IMR-90 (cell line): ENCODE data around the gene VPS52.

Source experiments
- CEBPB ChIP-seq: IDR thresholded peaks from 2 replicates; pipeline ENCODE4 v1.6.1; 2012; ENCODE audit warnings: low read depth, low read length, improper control_type of control experiment
- POLR2A ChIP-seq: IDR thresholded peaks from 2 replicates; pipeline ENCODE4 v1.6.1; 2012; ENCODE audit warnings: mild to moderate bottlenecking, low read depth, low read length
- TF ChIP-seq, protein P1 (sequence below): conservative IDR thresholded peaks from 2 replicates; pipeline ENCODE4 v1.5.1; 2012; ENCODE audit warnings: mild to moderate bottlenecking, low read depth, low read length, improper control_type of control experiment

- TF ChIP-seq CEBPB (peak; percentile 98), POLR2A (peak; percentile 67; the same call in 1 of the 2 replicates)
- TF ChIP-seq, protein P1, sequence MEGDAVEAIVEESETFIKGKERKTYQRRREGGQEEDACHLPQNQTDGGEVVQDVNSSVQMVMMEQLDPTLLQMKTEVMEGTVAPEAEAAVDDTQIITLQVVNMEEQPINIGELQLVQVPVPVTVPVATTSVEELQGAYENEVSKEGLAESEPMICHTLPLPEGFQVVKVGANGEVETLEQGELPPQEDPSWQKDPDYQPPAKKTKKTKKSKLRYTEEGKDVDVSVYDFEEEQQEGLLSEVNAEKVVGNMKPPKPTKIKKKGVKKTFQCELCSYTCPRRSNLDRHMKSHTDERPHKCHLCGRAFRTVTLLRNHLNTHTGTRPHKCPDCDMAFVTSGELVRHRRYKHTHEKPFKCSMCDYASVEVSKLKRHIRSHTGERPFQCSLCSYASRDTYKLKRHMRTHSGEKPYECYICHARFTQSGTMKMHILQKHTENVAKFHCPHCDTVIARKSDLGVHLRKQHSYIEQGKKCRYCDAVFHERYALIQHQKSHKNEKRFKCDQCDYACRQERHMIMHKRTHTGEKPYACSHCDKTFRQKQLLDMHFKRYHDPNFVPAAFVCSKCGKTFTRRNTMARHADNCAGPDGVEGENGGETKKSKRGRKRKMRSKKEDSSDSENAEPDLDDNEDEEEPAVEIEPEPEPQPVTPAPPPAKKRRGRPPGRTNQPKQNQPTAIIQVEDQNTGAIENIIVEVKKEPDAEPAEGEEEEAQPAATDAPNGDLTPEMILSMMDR: no peak
These were observed 48.9 kb upstream of the VPS52 start for GRCh38 chr6:33320315-33321181.
